Smooth muscle cell (in vitro differentiated cells): ENCODE results near the gene CLEC4D. TPM values are rescaled to one million over a fixed set of nuclear protein-coding genes. Genes with fewer than 3 reads are reported as not detected.

Experiments
- DNase-seq: peaks from one replicate; lab custom pipeline; 2025; ENCODE audit not compliant: unreplicated experiment; lab: John Stamatoyannopoulos, UW
- H2AFZ ChIP-seq: fragments of 200-600 bp; sonication (generic); 2 replicates; pipeline ENCODE4 v1.6.0; 2016; ENCODE audit warnings: antibody characterized with exemption, low read depth, mild to moderate bottlenecking
- H3F3A ChIP-seq: fragments of 200-600 bp; sonication (generic); 2 replicates; pipeline ENCODE4 v1.6.0; 2017; ENCODE audit warnings: antibody characterized with exemption, low read depth
- H3K27ac ChIP-seq: fragments of 200-600 bp; sonication (generic); 2 replicates; pipeline ENCODE4 v1.5.1; 2016; ENCODE audit warnings: low read depth, mild to moderate bottlenecking
- H3K27me3 ChIP-seq: fragments of 200-600 bp; sonication (generic); 2 replicates; pipeline ENCODE4 v1.6.1; 2016; ENCODE audit warnings: low read depth, mild to moderate bottlenecking
- H3K36me3 ChIP-seq: fragments of 200-600 bp; sonication (generic); 2 replicates; pipeline ENCODE4 v1.5.1; 2016; ENCODE audit warnings: low read depth
- H3K4me1 ChIP-seq: fragments of 200-600 bp; sonication (generic); 2 replicates; pipeline ENCODE4 v1.5.1; 2016; ENCODE audit warnings: low read depth
- H3K4me2 ChIP-seq: fragments of 200-600 bp; sonication (generic); 2 replicates; pipeline ENCODE4 v1.6.0; 2016; ENCODE audit warnings: mild to moderate bottlenecking
- H3K4me3 ChIP-seq: fragments of 200-600 bp; sonication (generic); 2 replicates; pipeline ENCODE4 v1.5.1; 2016; ENCODE audit warnings: mild to moderate bottlenecking
- H3K79me2 ChIP-seq: fragments of 200-600 bp; sonication (generic); 2 replicates; pipeline ENCODE4 v1.6.0; 2016; ENCODE audit warnings: low read depth, mild to moderate bottlenecking
- H3K9ac ChIP-seq: fragments of 200-600 bp; sonication (generic); 2 replicates; pipeline ENCODE4 v1.6.0; 2016; ENCODE audit warnings: low read depth
- H3K9me3 ChIP-seq: fragments of 200-600 bp; sonication (generic); replicated peaks from 2 replicates; pipeline ENCODE4 v1.5.1; 2016; ENCODE audit warnings: low read depth
- H4K20me1 ChIP-seq: fragments of 200-600 bp; sonication (generic); 2 replicates; pipeline ENCODE4 v1.6.0; 2016; ENCODE audit warnings: low read depth
- CTCF ChIP-seq: fragments of 200-600 bp; sonication (generic); IDR thresholded peaks from 2 replicates; pipeline ENCODE4 v1.5.1; 2017; ENCODE audit warnings: borderline replicate concordance, mild to moderate bottlenecking, antibody characterized with exemption; ENCODE audit not compliant: insufficient read depth, poor library complexity, severe bottlenecking
- polyA plus RNA-seq: library from polyadenylated mRNA; unstranded; fragments of >200 nt; fragmentation: Nextera tagmentation; extraction: Ambion mirVana; gene quantifications from 2 replicates; pipeline ENCODE4 v1.2.1, GENCODE V29; 2016
- small RNA-seq: library from RNA; depleted of rRNA; stranded (forward); fragments of <200 nt; gene quantifications from one replicate; pipeline ENCODE3, GENCODE V24; 2014
- total RNA-seq: library from RNA; depleted of rRNA; stranded (reverse); fragments of >200 nt; gene quantifications from 2 replicates; pipeline ENCODE4 v1.2.3, GENCODE V29; 2014

Gene CLEC4D
- total and polyA plus RNA-seq, 2 experiments from 2014 or later, result not detected

GRCh38 chr12:8566525-8566924, 53.2 kb downstream of the CLEC4D start:
- DNase-seq, result no peak
- Histone ChIP-seq H3K4me2 (no peak overlapping the region), H3K79me2 (no peaks in the 10 kb centered on the region), H2AFZ (no peak overlapping the region), H3K4me1 (no peaks in the 10 kb centered on the region), H4K20me1 (no peaks in the 10 kb centered on the region), H3K27ac (no peak overlapping the region), H3K27me3 (no peaks in the 10 kb centered on the region), H3K4me3 (no peak overlapping the region), H3K36me3 (no peaks in the 10 kb centered on the region), H3F3A (no peaks in the 10 kb centered on the region), H3K9ac (no peak overlapping the region), H3K9me3 (no peaks in the 10 kb centered on the region)
- no peak for TF ChIP-seq CTCF

Small RNA genes within 50 kb of the gene (small RNA-seq; reads per million reads assigned to genes)
- gene RNU6-275P, result not detected

Other genes with a start within 250 kb of the CLEC4D start
- not detected in 2 replicates for gene CLEC6A, start 57.5 kb upstream of the CLEC4D start, total RNA-seq
- gene CLEC6A, start 57.5 kb upstream of the CLEC4D start, polyA plus RNA-seq, result not detected in 2 replicates
- not detected in 2 replicates for gene CLEC4E, start 27.4 kb downstream of the CLEC4D start, total RNA-seq
- not detected in 2 replicates for gene CLEC4E, start 27.4 kb downstream of the CLEC4D start, polyA plus RNA-seq
- not detected in 2 replicates for gene AICDA, start 99.4 kb downstream of the CLEC4D start, total RNA-seq
- gene AICDA, start 99.4 kb downstream of the CLEC4D start, polyA plus RNA-seq, result not detected in 2 replicates
- 96.5 and 120 TPM in 2 replicates for gene MFAP5, start 149.3 kb downstream of the CLEC4D start, total RNA-seq
- gene MFAP5, start 149.3 kb downstream of the CLEC4D start, polyA plus RNA-seq, result 33.5 and 92.4 TPM in 2 replicates
- gene RIMKLB, start 184.5 kb downstream of the CLEC4D start, total RNA-seq, result 32.1 and 46.2 TPM in 2 replicates
- 11.9 and 20.7 TPM in 2 replicates for gene RIMKLB, start 184.5 kb downstream of the CLEC4D start, polyA plus RNA-seq